Thyroid gland (tissue), 4 donors: ENCODE measurements around the gene C2orf15. TPM values are rescaled to one million over a fixed set of nuclear protein-coding genes. Genes with fewer than 3 reads are reported as not detected.

Experiments
- DNase-seq, 2 donors: peaks; one replicate each; pipeline ENCODE4 v3.0.0-alpha.2; 2019
- H3K27ac ChIP-seq, 3 donors: fragments of 200-600 bp; sonication (generic); 1 replicate in 2 of 3; 2 replicates in 1 of 3; pipeline ENCODE4 v1.5.1; 2016 to 2019; ENCODE audit warnings: mild to moderate bottlenecking in 1 of 3, moderate library complexity in 1 of 3
- H3K27me3 ChIP-seq: fragments of 200-600 bp; sonication (generic); one replicate; pipeline ENCODE4 v1.5.1; 2019
- H3K36me3 ChIP-seq, 2 donors: fragments of 200-600 bp; sonication (generic); one replicate each; pipeline ENCODE4 v1.5.1; 2016 to 2019
- H3K4me1 ChIP-seq, 2 donors: fragments of 200-600 bp; sonication (generic); one replicate each; pipeline ENCODE4 v1.5.1; 2017 to 2019
- H3K4me3 ChIP-seq, 3 donors: fragments of 200-600 bp; sonication (generic); replicated peaks in 1 of 3; 1 replicate in 2 of 3; 2 replicates in 1 of 3; pipeline ENCODE4 v1.5.1; 2016; ENCODE audit warnings: mild to moderate bottlenecking in 1 of 3
- H3K9me3 ChIP-seq: fragments of 200-600 bp; sonication (generic); one replicate; pipeline ENCODE4 v1.5.1; 2017
- POLR2A ChIP-seq, 2 donors: fragments of 450-650 bp; IDR thresholded peaks; one replicate each; pipeline ENCODE4 v1.6.1; 2017; ENCODE audit warnings: antibody characterized with exemption in 2 of 2, mild to moderate bottlenecking in 2 of 2, moderate library complexity in 1 of 2
- WGBS, 2 donors: methylation state at CpG; one replicate each; pipeline ENCODE4 v1.1.5; 2017; 5-methylcytosine and 5-hydroxymethylcytosine counted together
- intact Hi-C: fragments of 100-400 bp; cut with DNase I; formaldehyde crosslinking; loops from one replicate; pipeline ENCODE4 v1.15.1; 2023
- total RNA-seq, 4 donors: library from RNA; depleted of rRNA; stranded (reverse); fragments of >200 nt; gene quantifications; one replicate each; pipeline ENCODE4 v1.2.3, GENCODE V29; 2016
- TF ChIP-seq, protein P1 (sequence below), 6 experiments: fragments of 200-600 bp in 3 of 6; fragments of 450-650 bp in 3 of 6; sonication (generic) in 3 of 6; IDR thresholded peaks; one replicate each; pipeline ENCODE4 v1.5.1; 2016 to 2019; ENCODE audit warnings: antibody characterized with exemption in 6 of 6, mild to moderate bottlenecking in 2 of 6, inconsistent platforms in 1 of 6, moderate library complexity in 1 of 6

Gene C2orf15
- total RNA-seq, 4 donors from 2014 or later: 2.0 to 6.5 (median 4.3) TPM

GRCh38 chr2:99180755-99181623 is 39.5 kb downstream of the C2orf15 start, which contains the start of the genes MITD1 and MRPL30:
Gene MITD1, minus strand, starts transcription at chr2:99181058. Its CDS starts 77 bp downstream, at chr2:99180981.
Gene MRPL30, plus strand, starts transcription at chr2:99181184. Its CDS starts 5,020 bp downstream, at chr2:99186204.
- intact Hi-C loops: loop anchor here (10.0 kb wide), 1 partner anchor 154 kb away; the partner anchor contains the start of genes EIF5B and TXNDC9

GRCh38 chr2:99181624-99182000 is 40.1 kb downstream of the C2orf15 start:
- Histone ChIP-seq H3K27me3 (no peaks in the 10 kb centered on the region), H3K4me1 (peaks cover 14 to 30% of the 10 kb centered on the region in 2 donors), H3K27ac (no peak overlapping the region), H3K9me3 (no peaks in the 10 kb centered on the region), H3K4me3 (peak overlapping the region; percentile 68 to 80 (median 80)), H3K36me3 (no peaks in the 10 kb centered on the region)
- no peak for DNase-seq
- TF ChIP-seq, protein P1, sequence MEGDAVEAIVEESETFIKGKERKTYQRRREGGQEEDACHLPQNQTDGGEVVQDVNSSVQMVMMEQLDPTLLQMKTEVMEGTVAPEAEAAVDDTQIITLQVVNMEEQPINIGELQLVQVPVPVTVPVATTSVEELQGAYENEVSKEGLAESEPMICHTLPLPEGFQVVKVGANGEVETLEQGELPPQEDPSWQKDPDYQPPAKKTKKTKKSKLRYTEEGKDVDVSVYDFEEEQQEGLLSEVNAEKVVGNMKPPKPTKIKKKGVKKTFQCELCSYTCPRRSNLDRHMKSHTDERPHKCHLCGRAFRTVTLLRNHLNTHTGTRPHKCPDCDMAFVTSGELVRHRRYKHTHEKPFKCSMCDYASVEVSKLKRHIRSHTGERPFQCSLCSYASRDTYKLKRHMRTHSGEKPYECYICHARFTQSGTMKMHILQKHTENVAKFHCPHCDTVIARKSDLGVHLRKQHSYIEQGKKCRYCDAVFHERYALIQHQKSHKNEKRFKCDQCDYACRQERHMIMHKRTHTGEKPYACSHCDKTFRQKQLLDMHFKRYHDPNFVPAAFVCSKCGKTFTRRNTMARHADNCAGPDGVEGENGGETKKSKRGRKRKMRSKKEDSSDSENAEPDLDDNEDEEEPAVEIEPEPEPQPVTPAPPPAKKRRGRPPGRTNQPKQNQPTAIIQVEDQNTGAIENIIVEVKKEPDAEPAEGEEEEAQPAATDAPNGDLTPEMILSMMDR (IDR thresholded peaks at IDR 0.05): no peak
- no peak for TF ChIP-seq POLR2A (IDR thresholded peaks at IDR 0.05)
- WGBS, 2 donors: 2 to 5% methylated on average over 4 of the region's 4 CpGs
- intact Hi-C loops: loop anchor here (10.0 kb wide), 1 partner anchor 153 kb away; the partner anchor contains the start of genes EIF5B and TXNDC9

More at GRCh38 chr2:99180755-99181623, 39.5 kb downstream of the C2orf15 start, which contains the start of the genes MITD1 and MRPL30:
- TF ChIP-seq, protein P1 (IDR thresholded peaks at IDR 0.05): peak in 1 of 6 experiments; percentile 14
- peak; percentile 27 to 79 for TF ChIP-seq POLR2A (IDR thresholded peaks at IDR 0.05)
- H3K27ac ChIP-seq: peak within 1 kb of the TSS in 2 of 3 donors; percentile 57 to 64
- peaks cover 14 to 30% of the 10 kb centered on the region in 2 donors for H3K4me1 ChIP-seq
- H3K27me3 ChIP-seq: no peaks in the 10 kb centered on the region
- no peaks in the 10 kb centered on the region for H3K36me3 ChIP-seq
- DNase-seq: peak; percentile 92
- peak within 1 kb of the TSS; percentile 68 to 80 (median 80) for H3K4me3 ChIP-seq
- no peaks in the 10 kb centered on the region for H3K9me3 ChIP-seq
- WGBS, 2 donors: 0 to 1% methylated on average over 37 to 38 of the region's 39 CpGs

DNA sequence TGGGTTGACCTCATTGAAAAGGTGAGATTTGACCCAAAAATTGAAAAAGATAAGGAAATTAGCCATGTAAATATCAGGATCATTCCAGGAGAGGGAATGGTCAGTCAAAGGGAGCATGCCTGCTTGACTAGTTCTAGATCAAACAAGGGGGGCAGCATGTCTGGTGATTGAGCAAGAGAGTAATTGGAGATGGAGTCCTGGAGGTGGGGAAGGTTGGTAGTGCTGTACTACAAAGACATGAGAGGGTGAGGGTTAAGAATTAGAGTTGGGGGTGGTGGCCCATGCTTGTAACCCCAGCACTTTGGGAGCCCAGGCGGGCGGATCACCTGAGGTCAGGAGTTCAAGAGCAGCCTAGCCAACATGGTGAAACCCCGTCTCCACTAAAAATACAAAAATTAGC is 41.5 kb downstream of the C2orf15 start:
- TF ChIP-seq POLR2A (IDR thresholded peaks at IDR 0.05): no peak
- TF ChIP-seq, protein P1 (IDR thresholded peaks at IDR 0.05): no peak
- peaks cover 14 to 30% of the 10 kb centered on the region in 2 donors for H3K4me1 ChIP-seq
- intact Hi-C loops: loop anchor here (10.0 kb wide), 1 partner anchor 152 kb away; the partner anchor contains the start of genes EIF5B and TXNDC9

DNA sequence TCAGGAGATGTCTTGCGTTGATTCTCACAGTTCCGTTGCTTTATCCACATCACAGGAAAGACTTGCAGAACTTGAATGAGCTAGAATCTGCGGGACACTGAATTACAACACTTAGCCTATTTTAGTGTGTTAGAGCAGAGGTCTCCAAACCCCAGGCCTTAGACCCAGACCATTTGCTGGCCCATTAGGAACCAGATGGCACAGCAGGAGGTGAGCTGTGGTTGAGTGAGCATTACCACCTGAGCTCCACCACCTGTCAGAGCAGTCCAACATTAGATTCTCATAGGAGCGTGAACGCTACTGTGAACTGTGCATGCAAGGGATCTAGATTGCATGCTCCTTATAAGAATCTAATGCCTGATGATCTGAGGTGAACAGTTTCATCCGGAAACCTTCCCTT is 43.3 kb downstream of the C2orf15 start:
- intact Hi-C loops: loop anchor here (10.0 kb wide), 1 partner anchor 150 kb away; the partner anchor contains the start of genes EIF5B and TXNDC9
- no peaks in the 10 kb centered on the region for H3K9me3 ChIP-seq
- no peaks in the 10 kb centered on the region for H3K36me3 ChIP-seq
- H3K4me3 ChIP-seq: no peak overlapping the region
- H3K27me3 ChIP-seq: no peaks in the 10 kb centered on the region
- H3K27ac ChIP-seq: no peak overlapping the region
- H3K4me1 ChIP-seq: peaks cover 11 to 21% of the 10 kb centered on the region in 2 donors
- no peak for TF ChIP-seq POLR2A (IDR thresholded peaks at IDR 0.05)
- TF ChIP-seq, protein P1 (IDR thresholded peaks at IDR 0.05): no peak
- 94 to 96% methylated on average over 6 of the region's 6 CpGs for WGBS, 2 donors
- no peak for DNase-seq

More for the DNA sequence above, 41.5 kb downstream of the C2orf15 start:
- H3K9me3 ChIP-seq: no peaks in the 10 kb centered on the region
- WGBS, 2 donors: 93 to 96% methylated on average over 3 of the region's 3 CpGs
- no peak overlapping the region for H3K27ac ChIP-seq
- H3K4me3 ChIP-seq: no peak overlapping the region
- H3K27me3 ChIP-seq: no peaks in the 10 kb centered on the region
- H3K36me3 ChIP-seq: no peaks in the 10 kb centered on the region
- DNase-seq: no peak
